A549 (cell line): ENCODE measurements around the gene ZNRF4. TPM values are rescaled to one million over a fixed set of nuclear protein-coding genes. Genes with fewer than 3 reads are reported as not detected.

ENCODE experiments used
- ATAC-seq, 2 experiments: fragments of 200-7000 bp in 1 of 2; fragments of >200 bp in 1 of 2; cut with Nextera tagmentation in 1 of 2; cut with Tn5 transposase in 1 of 2; 3 replicates each; pipeline versions ENCODE4 v1.8.0 to v1.9.1; 2018 to 2020; ENCODE audit warnings: mild to moderate bottlenecking in 1 of 2, moderate library complexity in 1 of 2
- CTCF ChIA-PET: fragments of 300-600 bp; sonication (Branson Sonifier 250); formaldehyde crosslinking; extraction: SDS; loops from one replicate; lab custom pipeline; 2021; ENCODE audit warnings: antibody characterized with exemption, inconsistent platforms; lab: Yijun Ruan, JAX
- POLR2A ChIA-PET: fragments of 350-600 bp; formaldehyde crosslinking; extraction: SDS; loops from one replicate; lab custom pipeline; 2021; ENCODE audit warnings: antibody characterized with exemption, inconsistent platforms; lab: Yijun Ruan, JAX
- DNase-seq, 2 experiments: peaks; one replicate each; pipeline versions ENCODE4 v3.0.0 to v3.0.0-alpha.2; 2011 to 2016; ENCODE audit warnings: low read depth in 1 of 2, low spot score in 1 of 2
- FAIRE-seq: peaks from 2 replicates; lab custom pipeline; 2011; peaks lifted over from hg19 to GRCh38; lab: Jason Lieb, UNC
- H3K27ac ChIP-seq, 2 experiments: fragments of >200 bp; sonication (Bioruptor Twin); formaldehyde crosslinking; 3 replicates each; pipeline ENCODE4 v1.5.1; 2016 to 2017
- H3K4me1 ChIP-seq: fragments of >200 bp; sonication (Bioruptor Twin); formaldehyde crosslinking; 3 replicates; pipeline ENCODE4 v1.6.1; 2016
- H3K4me2 ChIP-seq: fragments of >200 bp; sonication (Bioruptor Twin); formaldehyde crosslinking; 3 replicates; pipeline ENCODE4 v1.6.1; 2016
- H3K4me3 ChIP-seq: fragments of >200 bp; sonication (Bioruptor Twin); formaldehyde crosslinking; 3 replicates; pipeline ENCODE4 v1.5.1; 2016
- H3K9me3 ChIP-seq: fragments of >200 bp; sonication (Bioruptor Twin); formaldehyde crosslinking; 3 replicates; pipeline ENCODE4 v1.6.1; 2016
- BCL3 ChIP-seq: fragments of >200 bp; sonication (Bioruptor Twin); formaldehyde crosslinking; IDR thresholded peaks from 3 replicates; pipeline ENCODE4 v1.6.1; 2016
- EHF ChIP-seq: fragments of 250-450 bp; sonication (Bioruptor Pico); IDR thresholded peaks from 2 replicates; pipeline ENCODE4 v1.5.0; 2020; ENCODE audit warnings: mild to moderate bottlenecking
- EHMT2 ChIP-seq: fragments of 200-600 bp; sonication (generic); IDR thresholded peaks from 2 replicates; pipeline ENCODE4 v1.6.1; 2016; ENCODE audit warnings: antibody characterized with exemption, low read depth, mild to moderate bottlenecking, moderate library complexity
- ESRRA ChIP-seq: fragments of 150-350 bp; IDR thresholded peaks from 2 replicates; pipeline ENCODE4 v1.6.1; 2014; ENCODE audit warnings: mild to moderate bottlenecking, low read length, borderline replicate concordance
- GATA3 ChIP-seq: IDR thresholded peaks from 2 replicates; pipeline ENCODE4 v1.6.1; 2012; ENCODE audit warnings: borderline replicate concordance
- HMGXB4 ChIP-seq: fragments of 250-450 bp; sonication (Bioruptor Pico); IDR thresholded peaks from 2 replicates; pipeline ENCODE4 v1.5.0; 2021; ENCODE audit warnings: mild to moderate bottlenecking, moderate library complexity, borderline replicate concordance
- JUN ChIP-seq, 2 experiments: fragments of >200 bp; sonication (Bioruptor Twin); formaldehyde crosslinking; IDR thresholded peaks; 2 replicates in 1 of 2; 3 replicates in 1 of 2; pipeline ENCODE4 v1.6.1; 2016 to 2017
- KDM5A ChIP-seq: fragments of 200-600 bp; sonication (generic); IDR thresholded peaks from 2 replicates; pipeline ENCODE4 v1.6.1; 2016; ENCODE audit warnings: antibody characterized with exemption, mild to moderate bottlenecking
- MAFK ChIP-seq: fragments of 450-650 bp; IDR thresholded peaks from 2 replicates; pipeline ENCODE4 v1.6.1; 2014; ENCODE audit not compliant: partially characterized antibody
- RAD21 ChIP-seq, 2 experiments: fragments of >200 bp in 1 of 2; sonication (Bioruptor Twin) in 1 of 2; formaldehyde crosslinking in 1 of 2; IDR thresholded peaks in 1 of 2; conservative IDR thresholded peaks in 1 of 2; 2 replicates in 1 of 2; 3 replicates in 1 of 2; pipeline ENCODE4 v1.6.1; 2012 to 2018; ENCODE audit warnings: inconsistent platforms in 1 of 2
- RARB ChIP-seq: fragments of 250-450 bp; sonication (Bioruptor Pico); IDR thresholded peaks from 2 replicates; pipeline ENCODE4 v1.8.0; 2021; ENCODE audit warnings: mild to moderate bottlenecking, moderate library complexity
- TP53 ChIP-seq: fragments of 250-450 bp; sonication (Bioruptor Pico); IDR thresholded peaks from 2 replicates; pipeline ENCODE4 v1.5.0; 2021; ENCODE audit warnings: mild to moderate bottlenecking, moderate library complexity
- ZFP36 ChIP-seq: fragments of 450-650 bp; IDR thresholded peaks from 2 replicates; pipeline ENCODE4 v1.6.1; 2014; ENCODE audit warnings: borderline replicate concordance; ENCODE audit not compliant: partially characterized antibody
- WGBS: methylation state at CpG from one replicate; pipeline ENCODE4 v1.1.6; 2017; ENCODE audit errors: missing lambda C conversion rate; 5-methylcytosine and 5-hydroxymethylcytosine counted together
- polyA plus RNA-seq, 4 experiments: library from polyadenylated mRNA; depleted of rRNA in 3 of 4; stranded (reverse); fragments of >200 nt; fragmentation: RNase III in 1 of 4; extraction: RNeasy Plus Mini Kit Qiagen cat#74134 plus additional on column Dnase treatment in 1 of 4; gene quantifications; 2 replicates in 3 of 4; 3 replicates in 1 of 4; pipeline ENCODE4 v1.2.3, GENCODE V29; 2011 to 2017
- TF ChIP-seq, protein P1 (sequence below): fragments of 250-450 bp; sonication (Bioruptor Pico); IDR thresholded peaks from 2 replicates; pipeline ENCODE4 v1.5.0; 2020; ENCODE audit warnings: low read depth, mild to moderate bottlenecking, moderate library complexity
- TF ChIP-seq, protein P2 (sequence below): fragments of 200-600 bp; sonication (generic); IDR thresholded peaks from 2 replicates; pipeline ENCODE4 v1.6.1; 2016; ENCODE audit warnings: antibody characterized with exemption, mild to moderate bottlenecking, moderate library complexity

Gene ZNRF4
- polyA plus RNA-seq, 2 of the 4 experiments (the other 2 are of a cell fraction): not detected

DNA sequence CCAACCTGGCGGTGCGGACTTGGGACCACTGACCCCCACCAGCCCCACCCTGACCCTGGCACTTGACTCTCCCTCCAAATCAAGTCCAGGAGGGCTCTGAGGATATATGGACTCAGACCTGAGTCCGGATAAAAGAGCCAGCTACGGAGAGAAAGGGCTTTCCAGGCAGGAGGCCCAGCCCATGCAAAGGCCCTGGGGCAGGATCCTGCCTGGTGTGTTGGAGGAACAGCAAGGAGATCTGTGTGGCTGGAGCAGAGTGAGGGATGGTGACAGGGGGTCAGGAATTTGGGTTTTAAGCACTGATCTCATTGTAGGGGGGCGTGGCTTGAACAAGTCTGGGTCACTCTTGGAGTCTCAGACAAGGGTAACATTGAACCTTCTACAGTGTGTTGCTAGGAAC, 474 bp upstream of the ZNRF4 start:
- Histone ChIP-seq H3K27ac (no peak overlapping the region), H3K9me3 (no peaks in the 10 kb centered on the region), H3K4me2 (no peak overlapping the region), H3K4me1 (no peaks in the 10 kb centered on the region), H3K4me3 (no peak overlapping the region)
- TF ChIP-seq TP53 (CRISPR knock-in tag): no peak
- no peak for TF ChIP-seq ESRRA
- DNase-seq: no peak
- ChIA-PET POLR2A (no interaction called here), CTCF (no interaction called here)
- ATAC-seq: no peak
- no peak for FAIRE-seq
- 53% methylated on average over 3 of the region's 5 CpGs for WGBS

DNA sequence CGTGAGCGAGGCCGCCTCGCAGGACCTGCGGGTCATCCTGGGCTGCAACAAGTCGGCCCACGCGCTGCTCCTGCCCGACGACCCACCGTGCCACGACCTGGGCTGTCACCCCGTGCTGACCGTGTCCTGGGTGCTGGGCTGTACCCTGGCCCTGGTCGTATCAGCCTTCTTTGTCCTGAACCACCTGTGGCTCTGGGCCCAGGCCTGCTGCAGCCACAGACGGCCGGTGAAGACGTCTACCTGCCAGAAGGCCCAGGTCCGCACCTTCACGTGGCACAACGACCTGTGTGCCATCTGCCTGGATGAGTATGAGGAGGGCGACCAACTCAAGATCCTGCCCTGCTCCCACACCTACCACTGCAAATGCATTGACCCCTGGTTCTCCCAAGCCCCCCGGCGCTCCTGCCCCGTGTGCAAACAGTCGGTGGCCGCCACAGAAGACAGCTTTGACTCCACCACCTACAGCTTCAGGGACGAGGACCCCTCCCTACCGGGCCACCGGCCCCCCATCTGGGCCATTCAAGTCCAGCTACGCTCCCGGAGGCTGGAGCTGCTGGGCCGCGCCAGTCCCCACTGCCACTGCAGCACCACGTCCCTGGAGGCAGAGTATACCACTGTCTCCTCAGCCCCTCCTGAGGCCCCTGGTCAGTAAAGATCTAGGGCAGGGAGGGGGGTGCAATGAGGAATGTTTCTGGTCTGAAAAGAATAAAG, 1.1 kb downstream of the ZNRF4 start:
- no peaks in the 10 kb centered on the region for H3K9me3 ChIP-seq
- POLR2A ChIA-PET: no interaction called here
- no peak for ATAC-seq
- CTCF ChIA-PET: no interaction called here
- FAIRE-seq: no peak
- no peak overlapping the region for H3K4me3 ChIP-seq
- 76% methylated on average over 9 of the region's 35 CpGs for WGBS
- H3K27ac ChIP-seq: no peak overlapping the region
- TF ChIP-seq ZFP36 (no peak), EHMT2 (no peak), EHF (CRISPR knock-in tag) (no peak), HMGXB4 (CRISPR knock-in tag) (no peak), BCL3 (no peak), JUN (IDR thresholded peaks at IDR 0.05) (no peak), RARB (CRISPR knock-in tag) (no peak), GATA3 (no peak), KDM5A (no peak), RAD21 (conservative IDR thresholded peaks at IDR 0.05 in 1 of 2, IDR thresholded peaks at IDR 0.05 in 1 of 2) (no peak)
- TF ChIP-seq, protein P1, sequence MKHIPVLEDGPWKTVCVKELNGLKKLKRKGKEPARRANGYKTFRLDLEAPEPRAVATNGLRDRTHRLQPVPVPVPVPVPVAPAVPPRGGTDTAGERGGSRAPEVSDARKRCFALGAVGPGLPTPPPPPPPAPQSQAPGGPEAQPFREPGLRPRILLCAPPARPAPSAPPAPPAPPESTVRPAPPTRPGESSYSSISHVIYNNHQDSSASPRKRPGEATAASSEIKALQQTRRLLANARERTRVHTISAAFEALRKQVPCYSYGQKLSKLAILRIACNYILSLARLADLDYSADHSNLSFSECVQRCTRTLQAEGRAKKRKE (CRISPR knock-in tag): no peak
- TF ChIP-seq, protein P2, sequence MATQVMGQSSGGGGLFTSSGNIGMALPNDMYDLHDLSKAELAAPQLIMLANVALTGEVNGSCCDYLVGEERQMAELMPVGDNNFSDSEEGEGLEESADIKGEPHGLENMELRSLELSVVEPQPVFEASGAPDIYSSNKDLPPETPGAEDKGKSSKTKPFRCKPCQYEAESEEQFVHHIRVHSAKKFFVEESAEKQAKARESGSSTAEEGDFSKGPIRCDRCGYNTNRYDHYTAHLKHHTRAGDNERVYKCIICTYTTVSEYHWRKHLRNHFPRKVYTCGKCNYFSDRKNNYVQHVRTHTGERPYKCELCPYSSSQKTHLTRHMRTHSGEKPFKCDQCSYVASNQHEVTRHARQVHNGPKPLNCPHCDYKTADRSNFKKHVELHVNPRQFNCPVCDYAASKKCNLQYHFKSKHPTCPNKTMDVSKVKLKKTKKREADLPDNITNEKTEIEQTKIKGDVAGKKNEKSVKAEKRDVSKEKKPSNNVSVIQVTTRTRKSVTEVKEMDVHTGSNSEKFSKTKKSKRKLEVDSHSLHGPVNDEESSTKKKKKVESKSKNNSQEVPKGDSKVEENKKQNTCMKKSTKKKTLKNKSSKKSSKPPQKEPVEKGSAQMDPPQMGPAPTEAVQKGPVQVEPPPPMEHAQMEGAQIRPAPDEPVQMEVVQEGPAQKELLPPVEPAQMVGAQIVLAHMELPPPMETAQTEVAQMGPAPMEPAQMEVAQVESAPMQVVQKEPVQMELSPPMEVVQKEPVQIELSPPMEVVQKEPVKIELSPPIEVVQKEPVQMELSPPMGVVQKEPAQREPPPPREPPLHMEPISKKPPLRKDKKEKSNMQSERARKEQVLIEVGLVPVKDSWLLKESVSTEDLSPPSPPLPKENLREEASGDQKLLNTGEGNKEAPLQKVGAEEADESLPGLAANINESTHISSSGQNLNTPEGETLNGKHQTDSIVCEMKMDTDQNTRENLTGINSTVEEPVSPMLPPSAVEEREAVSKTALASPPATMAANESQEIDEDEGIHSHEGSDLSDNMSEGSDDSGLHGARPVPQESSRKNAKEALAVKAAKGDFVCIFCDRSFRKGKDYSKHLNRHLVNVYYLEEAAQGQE: no peak
- TF ChIP-seq, all 56 proteins: peak for 0
- H3K4me1 ChIP-seq: no peaks in the 10 kb centered on the region
- H3K4me2 ChIP-seq: no peak overlapping the region
- DNase-seq: no peak

DNA sequence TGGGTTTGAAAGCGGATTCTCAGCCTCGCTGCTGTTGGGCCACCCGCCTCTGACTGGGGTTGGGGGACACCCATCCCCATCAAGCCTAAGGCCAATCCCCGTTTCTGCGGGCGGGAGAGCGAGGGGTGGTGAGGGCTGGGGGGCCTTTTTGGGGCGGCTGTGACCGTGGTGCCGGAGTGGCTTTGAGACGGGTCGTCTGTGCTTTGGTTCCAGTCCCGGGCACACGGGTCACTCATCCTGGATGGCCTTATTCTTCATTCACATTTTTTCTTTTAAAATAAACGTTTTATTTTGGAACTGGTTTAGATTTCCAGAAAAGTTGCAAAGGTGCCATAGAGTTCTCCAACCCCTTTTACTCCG, 1.6 kb downstream of the ZNRF4 start:
- H3K9me3 ChIP-seq: no peaks in the 10 kb centered on the region
- H3K4me1 ChIP-seq: no peaks in the 10 kb centered on the region
- no peak for FAIRE-seq
- H3K4me2 ChIP-seq: no peak overlapping the region
- CTCF ChIA-PET: no interaction called here
- H3K4me3 ChIP-seq: no peak overlapping the region
- no peak for DNase-seq
- no peak for ATAC-seq
- H3K27ac ChIP-seq: no peak overlapping the region
- POLR2A ChIA-PET: no interaction called here
- TF ChIP-seq MAFK: no peak
- WGBS: 70% methylated on average over 10 of the region's 16 CpGs
